ENCODE results near the gene FRMPD4. TPM values are rescaled to one million over a fixed set of nuclear protein-coding genes. Genes with fewer than 3 reads are reported as not detected.

The FRMPD4 gene
- total RNA-seq, 2 experiments from 2014 or later: not detected

GRCh38 chrX:12292996-12293765 is 154.9 kb downstream of the FRMPD4 start:
- H3K27ac Mint-ChIP-seq: no peak overlapping the region
- H3K27me3 Mint-ChIP-seq: no peaks in the 10 kb centered on the region
- POLR2A ChIA-PET: no interaction called here
- no peaks in the 10 kb centered on the region for H3K36me3 Mint-ChIP-seq
- no peak for ATAC-seq (ENCODE audit: low read depth)
- no peak overlapping the region for H3K4me3 Mint-ChIP-seq
- no peak for DNase-seq
- H3K4me1 Mint-ChIP-seq: no peaks in the 10 kb centered on the region
- H3K9me3 Mint-ChIP-seq: no peaks in the 10 kb centered on the region

- no peaks in the 10 kb centered on the region for H3K36me3 Mint-ChIP-seq
- DNase-seq (no peak), ATAC-seq (ENCODE audit: low read depth) (no peak)
- H3K27me3 Mint-ChIP-seq: no peaks in the 10 kb centered on the region
- POLR2A ChIA-PET: no interaction called here
- no peaks in the 10 kb centered on the region for H3K4me1 Mint-ChIP-seq
- no peaks in the 10 kb centered on the region for H3K9me3 Mint-ChIP-seq
- no peak overlapping the region for H3K27ac Mint-ChIP-seq
- no peak overlapping the region for H3K4me3 Mint-ChIP-seq
These were observed 159.1 kb downstream of the FRMPD4 start for GRCh38 chrX:12297353-12297752.

GRCh38 chrX:12301288-12301687 is 163.0 kb downstream of the FRMPD4 start:
- H3K27me3 Mint-ChIP-seq: no peaks in the 10 kb centered on the region
- ATAC-seq (ENCODE audit: low read depth) (no peak), DNase-seq (no peak)
- H3K4me3 Mint-ChIP-seq: no peak overlapping the region
- POLR2A ChIA-PET: no interaction called here
- no peak overlapping the region for H3K27ac Mint-ChIP-seq
- H3K9me3 Mint-ChIP-seq: no peaks in the 10 kb centered on the region
- H3K36me3 Mint-ChIP-seq: no peaks in the 10 kb centered on the region
- H3K4me1 Mint-ChIP-seq: no peaks in the 10 kb centered on the region

GRCh38 chrX:12304261-12304660 is 166.0 kb downstream of the FRMPD4 start:
- ATAC-seq (ENCODE audit: low read depth) (no peak), DNase-seq (no peak)
- no peak overlapping the region for H3K4me3 Mint-ChIP-seq
- H3K4me1 Mint-ChIP-seq: no peaks in the 10 kb centered on the region
- H3K9me3 Mint-ChIP-seq: no peaks in the 10 kb centered on the region
- POLR2A ChIA-PET: no interaction called here
- no peak overlapping the region for H3K27ac Mint-ChIP-seq
- no peaks in the 10 kb centered on the region for H3K27me3 Mint-ChIP-seq
- H3K36me3 Mint-ChIP-seq: no peaks in the 10 kb centered on the region

- Mint-ChIP-seq H3K27ac (no peak overlapping the region), H3K36me3 (no peaks in the 10 kb centered on the region), H3K4me1 (no peaks in the 10 kb centered on the region), H3K9me3 (no peaks in the 10 kb centered on the region), H3K27me3 (peaks cover 3% of the 10 kb centered on the region), H3K4me3 (no peak overlapping the region)
- POLR2A ChIA-PET: no interaction called here
- DNase-seq (no peak), ATAC-seq (ENCODE audit: low read depth) (no peak)
These were observed 169.7 kb downstream of the FRMPD4 start for GRCh38 chrX:12307961-12308360.

- no peak for DNase-seq
- no peaks in the 10 kb centered on the region for H3K4me1 Mint-ChIP-seq
- no peak for ATAC-seq (ENCODE audit: low read depth)
- H3K9me3 Mint-ChIP-seq: no peaks in the 10 kb centered on the region
- POLR2A ChIA-PET: no interaction called here
- H3K27ac Mint-ChIP-seq: no peak overlapping the region
- H3K4me3 Mint-ChIP-seq: no peak overlapping the region
- H3K27me3 Mint-ChIP-seq: peaks cover 3% of the 10 kb centered on the region
- no peaks in the 10 kb centered on the region for H3K36me3 Mint-ChIP-seq
These were observed 170.1 kb downstream of the FRMPD4 start for GRCh38 chrX:12308420-12308819.

- Mint-ChIP-seq H3K4me1 (no peaks in the 10 kb centered on the region), H3K27ac (no peak overlapping the region), H3K4me3 (no peak overlapping the region), H3K27me3 (peaks cover 3% of the 10 kb centered on the region), H3K36me3 (no peaks in the 10 kb centered on the region), H3K9me3 (no peaks in the 10 kb centered on the region)
- DNase-seq: no peak
- no peak for ATAC-seq (ENCODE audit: low read depth)
- POLR2A ChIA-PET: no interaction called here
These were observed 170.9 kb downstream of the FRMPD4 start for GRCh38 chrX:12309040-12309743.

GRCh38 chrX:12309744-12310076 is 171.4 kb downstream of the FRMPD4 start:
- POLR2A ChIA-PET: no interaction called here
- no peak overlapping the region for H3K4me3 Mint-ChIP-seq
- peaks cover 3% of the 10 kb centered on the region for H3K27me3 Mint-ChIP-seq

GRCh38 chrX:12314651-12315050 is 176.4 kb downstream of the FRMPD4 start:
- H3K4me1 Mint-ChIP-seq: no peaks in the 10 kb centered on the region

More at GRCh38 chrX:12309744-12310076, 171.4 kb downstream of the FRMPD4 start:
- DNase-seq: no peak
- ATAC-seq (ENCODE audit: low read depth): no peak
- H3K9me3 Mint-ChIP-seq: no peaks in the 10 kb centered on the region
- H3K36me3 Mint-ChIP-seq: no peaks in the 10 kb centered on the region
- H3K4me1 Mint-ChIP-seq: no peaks in the 10 kb centered on the region
- H3K27ac Mint-ChIP-seq: no peak overlapping the region

GRCh38 chrX:12315526-12315925 is 177.3 kb downstream of the FRMPD4 start:
- H3K36me3 Mint-ChIP-seq: no peaks in the 10 kb centered on the region
- H3K27ac Mint-ChIP-seq: no peak overlapping the region
- POLR2A ChIA-PET: no interaction called here
- H3K9me3 Mint-ChIP-seq: no peaks in the 10 kb centered on the region
- DNase-seq: no peak
- no peak overlapping the region for H3K4me3 Mint-ChIP-seq
- no peak for ATAC-seq (ENCODE audit: low read depth)
- H3K27me3 Mint-ChIP-seq: peaks cover 3% of the 10 kb centered on the region
- H3K4me1 Mint-ChIP-seq: no peaks in the 10 kb centered on the region

More at GRCh38 chrX:12314651-12315050, 176.4 kb downstream of the FRMPD4 start:
- POLR2A ChIA-PET: no interaction called here
- Mint-ChIP-seq H3K27me3 (peaks cover 3% of the 10 kb centered on the region), H3K4me3 (no peak overlapping the region), H3K36me3 (no peaks in the 10 kb centered on the region), H3K27ac (no peak overlapping the region), H3K9me3 (no peaks in the 10 kb centered on the region)
- ATAC-seq (ENCODE audit: low read depth) (no peak), DNase-seq (no peak)

- ATAC-seq (ENCODE audit: low read depth) (no peak), DNase-seq (no peak)
- Mint-ChIP-seq H3K36me3 (no peaks in the 10 kb centered on the region), H3K27ac (no peak overlapping the region), H3K27me3 (no peaks in the 10 kb centered on the region), H3K4me1 (no peaks in the 10 kb centered on the region), H3K9me3 (no peaks in the 10 kb centered on the region), H3K4me3 (no peak overlapping the region)
- POLR2A ChIA-PET: no interaction called here
These were observed 180.8 kb downstream of the FRMPD4 start for GRCh38 chrX:12319003-12319519.

- DNase-seq (no peak), ATAC-seq (ENCODE audit: low read depth) (no peak)
- Mint-ChIP-seq H3K4me3 (no peak overlapping the region), H3K9me3 (no peaks in the 10 kb centered on the region), H3K4me1 (no peaks in the 10 kb centered on the region), H3K27ac (no peak overlapping the region), H3K36me3 (no peaks in the 10 kb centered on the region), H3K27me3 (no peaks in the 10 kb centered on the region)
- POLR2A ChIA-PET: no interaction called here
These were observed 181.7 kb downstream of the FRMPD4 start for GRCh38 chrX:12319992-12320391.

- POLR2A ChIA-PET: no interaction called here
- no peak overlapping the region for H3K4me3 Mint-ChIP-seq
- ATAC-seq (ENCODE audit: low read depth) (no peak), DNase-seq (no peak)
- no peaks in the 10 kb centered on the region for H3K36me3 Mint-ChIP-seq
- no peaks in the 10 kb centered on the region for H3K4me1 Mint-ChIP-seq
- H3K27me3 Mint-ChIP-seq: no peaks in the 10 kb centered on the region
- H3K9me3 Mint-ChIP-seq: no peaks in the 10 kb centered on the region
- no peak overlapping the region for H3K27ac Mint-ChIP-seq
These were observed 183.8 kb downstream of the FRMPD4 start for GRCh38 chrX:12322031-12322430.

- ATAC-seq (ENCODE audit: low read depth): no peak
- Mint-ChIP-seq H3K4me3 (no peak overlapping the region), H3K4me1 (no peaks in the 10 kb centered on the region), H3K36me3 (no peaks in the 10 kb centered on the region), H3K27ac (no peak overlapping the region), H3K27me3 (no peaks in the 10 kb centered on the region), H3K9me3 (no peaks in the 10 kb centered on the region)
- no peak for DNase-seq
- POLR2A ChIA-PET: no interaction called here
These were observed 186.9 kb downstream of the FRMPD4 start for GRCh38 chrX:12325171-12325570.
